Superior temporal gyrus (tissue), 1 donor: ENCODE measurements around the gene RBM17.
A peak's percentile ranks its signal among the peaks of the same experiment; 100 is the strongest.
"Not testable (repeated sequence)": the region's sequence is repeated elsewhere in the genome, so short reads cannot be mapped to it uniquely, and the experiment has no call there.

Experiments
- DNase-seq: peaks from one replicate; pipeline ENCODE4 v3.0.0-alpha.2; 2016; ENCODE audit errors: extremely low spot score

Gene RBM17

GRCh38 chr10:6161921-6162320 lies 73.1 kb downstream of the RBM17 start:
- peak; percentile 88 for DNase-seq

GRCh38 chr10:6162589-6163356 lies 73.9 kb downstream of the RBM17 start:
- DNase-seq = no peak

GRCh38 chr10:6163364-6164270 lies 74.8 kb downstream of the RBM17 start:
- DNase-seq = peak; percentile 80

- no peak for DNase-seq
Measured at GRCh38 chr10:6164271-6165095, 75.6 kb downstream of the RBM17 start.

GRCh38 chr10:6165221-6165725 lies 76.4 kb downstream of the RBM17 start:
- no peak for DNase-seq

- DNase-seq = not testable (repeated sequence)
Measured at GRCh38 chr10:6165933-6166332, 77.1 kb downstream of the RBM17 start.
